ENCODE measurements around the gene PFKFB3. TPM values are rescaled to one million over a fixed set of nuclear protein-coding genes. Genes with fewer than 3 reads are reported as not detected.

PFKFB3 gene
- total RNA-seq, 1 donor from 2014 or later: 28.8 TPM

DNA sequence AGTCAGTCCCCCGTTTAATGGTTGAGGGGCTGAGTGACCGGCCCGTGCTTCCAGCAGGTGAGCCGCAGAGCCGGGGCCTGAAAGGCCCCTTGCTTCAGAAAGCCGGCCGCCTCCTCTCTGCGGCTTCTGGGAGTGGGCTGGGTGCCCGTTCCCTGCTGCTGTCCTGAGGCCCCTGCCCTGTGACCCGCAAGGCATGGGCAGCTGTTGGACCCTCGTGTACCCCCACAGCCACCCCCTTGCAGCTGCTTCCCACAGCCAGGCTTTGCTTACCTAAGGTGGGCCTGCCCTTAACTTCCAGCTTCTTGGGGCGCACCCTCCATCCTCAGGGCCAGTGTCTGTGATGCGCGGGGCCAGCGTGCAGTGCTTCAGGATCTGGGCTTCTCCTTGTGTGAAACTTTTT lies 26.6 kb downstream of the PFKFB3 start:
- TF ChIP-seq EZH2 (IDR thresholded peaks at IDR 0.05) (no peak), EZH2phosphoT487 (IDR thresholded peaks at IDR 0.05) (no peak)
- TF ChIP-seq, protein P1, sequence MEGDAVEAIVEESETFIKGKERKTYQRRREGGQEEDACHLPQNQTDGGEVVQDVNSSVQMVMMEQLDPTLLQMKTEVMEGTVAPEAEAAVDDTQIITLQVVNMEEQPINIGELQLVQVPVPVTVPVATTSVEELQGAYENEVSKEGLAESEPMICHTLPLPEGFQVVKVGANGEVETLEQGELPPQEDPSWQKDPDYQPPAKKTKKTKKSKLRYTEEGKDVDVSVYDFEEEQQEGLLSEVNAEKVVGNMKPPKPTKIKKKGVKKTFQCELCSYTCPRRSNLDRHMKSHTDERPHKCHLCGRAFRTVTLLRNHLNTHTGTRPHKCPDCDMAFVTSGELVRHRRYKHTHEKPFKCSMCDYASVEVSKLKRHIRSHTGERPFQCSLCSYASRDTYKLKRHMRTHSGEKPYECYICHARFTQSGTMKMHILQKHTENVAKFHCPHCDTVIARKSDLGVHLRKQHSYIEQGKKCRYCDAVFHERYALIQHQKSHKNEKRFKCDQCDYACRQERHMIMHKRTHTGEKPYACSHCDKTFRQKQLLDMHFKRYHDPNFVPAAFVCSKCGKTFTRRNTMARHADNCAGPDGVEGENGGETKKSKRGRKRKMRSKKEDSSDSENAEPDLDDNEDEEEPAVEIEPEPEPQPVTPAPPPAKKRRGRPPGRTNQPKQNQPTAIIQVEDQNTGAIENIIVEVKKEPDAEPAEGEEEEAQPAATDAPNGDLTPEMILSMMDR (IDR thresholded peaks at IDR 0.05): no peak
- no peak overlapping the region for H3K27ac Mint-ChIP-seq
- no peaks in the 10 kb centered on the region for H3K27me3 ChIP-seq
- no peaks in the 10 kb centered on the region for H3K4me1 Mint-ChIP-seq
- no peak overlapping the region for H3K9ac ChIP-seq
- peaks cover 3% of the 10 kb centered on the region for H3K27me3 Mint-ChIP-seq (ENCODE audit: insufficient read depth, low read depth)
- H3K4me2 ChIP-seq: no peak overlapping the region
- peaks cover 46% of the 10 kb centered on the region for H3K36me3 Mint-ChIP-seq
- DNase-seq (ENCODE audit: low spot score): no peak
- peaks cover 92% of the 10 kb centered on the region for H4K20me1 ChIP-seq (ENCODE audit: low read depth)
- no peaks in the 10 kb centered on the region for H3K4me1 ChIP-seq
- no peaks in the 10 kb centered on the region for H3K9me3 Mint-ChIP-seq
- H3K27ac ChIP-seq: no peak overlapping the region
- H3F3A ChIP-seq (ENCODE audit: low read depth): no peaks in the 10 kb centered on the region
- H3K36me3 ChIP-seq: peaks cover 4% of the 10 kb centered on the region
- no peak overlapping the region for H3K4me3 ChIP-seq
- H3K79me2 ChIP-seq (ENCODE audit: low read depth): no peaks in the 10 kb centered on the region
- no peak overlapping the region for H3K4me3 Mint-ChIP-seq
- H3K9me3 ChIP-seq (ENCODE audit: low read depth): no peaks in the 10 kb centered on the region
- no peak overlapping the region for H2AFZ ChIP-seq (replicated peaks)

DNA sequence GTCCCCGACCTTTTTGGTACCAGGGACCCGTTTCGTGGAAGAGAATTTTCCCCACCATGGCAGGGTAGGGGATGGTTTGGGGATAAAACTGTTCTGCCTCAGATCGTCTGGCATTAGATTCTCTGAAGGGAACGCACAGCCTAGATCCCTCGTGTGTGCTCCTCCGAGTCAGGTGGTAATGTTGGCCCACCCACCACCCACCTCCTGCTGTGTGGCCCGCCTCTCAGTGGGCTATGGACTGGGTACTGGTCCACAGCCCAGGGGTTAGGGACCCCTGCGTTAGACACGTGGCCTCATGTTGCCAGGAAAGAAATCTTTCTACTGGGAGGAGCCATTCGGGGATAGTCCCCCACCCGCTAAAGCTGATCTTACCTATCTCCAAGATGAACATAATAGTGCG lies 27.0 kb downstream of the PFKFB3 start:
- no peaks in the 10 kb centered on the region for H3K9me3 ChIP-seq (ENCODE audit: low read depth)
- H4K20me1 ChIP-seq (ENCODE audit: low read depth): peaks cover 87% of the 10 kb centered on the region
- H3K4me3 ChIP-seq: no peak overlapping the region
- H3K79me2 ChIP-seq (ENCODE audit: low read depth): no peaks in the 10 kb centered on the region
- TF ChIP-seq, protein P1 (IDR thresholded peaks at IDR 0.05): no peak
- TF ChIP-seq EZH2phosphoT487 (IDR thresholded peaks at IDR 0.05): no peak
- TF ChIP-seq EZH2 (IDR thresholded peaks at IDR 0.05): no peak
- no peak overlapping the region for H3K27ac ChIP-seq
- no peaks in the 10 kb centered on the region for H3K4me1 Mint-ChIP-seq
- peaks cover 3% of the 10 kb centered on the region for H3K27me3 Mint-ChIP-seq (ENCODE audit: insufficient read depth, low read depth)
- H3K4me3 Mint-ChIP-seq: no peak overlapping the region
- H3K27ac Mint-ChIP-seq: no peak overlapping the region
- no peaks in the 10 kb centered on the region for H3K27me3 ChIP-seq
- H3K4me2 ChIP-seq: no peak overlapping the region
- peaks cover 47% of the 10 kb centered on the region for H3K36me3 Mint-ChIP-seq
- H3K9ac ChIP-seq: no peak overlapping the region
- H2AFZ ChIP-seq (replicated peaks): no peak overlapping the region
- H3K36me3 ChIP-seq: peaks cover 4% of the 10 kb centered on the region
- no peaks in the 10 kb centered on the region for H3F3A ChIP-seq (ENCODE audit: low read depth)
- H3K9me3 Mint-ChIP-seq: no peaks in the 10 kb centered on the region
- DNase-seq (ENCODE audit: low spot score): no peak
- no peaks in the 10 kb centered on the region for H3K4me1 ChIP-seq

DNA sequence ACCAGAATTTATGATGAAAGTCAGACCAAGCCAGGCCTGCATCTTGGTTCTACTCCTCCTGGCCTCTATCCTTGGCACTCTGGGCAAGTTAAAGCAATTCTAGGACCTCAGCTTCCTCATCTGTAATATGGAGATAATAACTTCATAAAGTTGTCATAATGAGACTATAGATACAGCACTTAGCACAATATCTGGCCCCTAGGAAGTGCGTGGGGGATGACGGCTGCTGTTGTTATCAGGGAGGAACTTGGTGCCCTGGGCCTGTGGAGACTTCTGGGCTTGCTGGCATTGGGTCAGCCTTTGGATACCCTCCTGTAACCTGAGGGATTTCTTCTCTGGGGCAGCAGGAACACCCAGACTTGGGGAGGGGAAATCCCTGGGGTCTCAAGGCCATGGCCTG lies 27.6 kb downstream of the PFKFB3 start:
- no peaks in the 10 kb centered on the region for H3K79me2 ChIP-seq (ENCODE audit: low read depth)
- no peak overlapping the region for H3K27ac ChIP-seq
- no peak overlapping the region for H3K4me3 Mint-ChIP-seq
- H3K9me3 ChIP-seq (ENCODE audit: low read depth): no peaks in the 10 kb centered on the region
- H2AFZ ChIP-seq (replicated peaks): no peak overlapping the region
- H4K20me1 ChIP-seq (ENCODE audit: low read depth): peaks cover 82% of the 10 kb centered on the region
- no peak overlapping the region for H3K4me2 ChIP-seq
- no peaks in the 10 kb centered on the region for H3K4me1 ChIP-seq
- no peak overlapping the region for H3K27ac Mint-ChIP-seq
- H3K9me3 Mint-ChIP-seq: no peaks in the 10 kb centered on the region
- no peak for DNase-seq (ENCODE audit: low spot score)
- TF ChIP-seq EZH2phosphoT487 (IDR thresholded peaks at IDR 0.05) (no peak), EZH2 (IDR thresholded peaks at IDR 0.05) (no peak)
- TF ChIP-seq, protein P1 (IDR thresholded peaks at IDR 0.05): no peak
- peaks cover 47% of the 10 kb centered on the region for H3K36me3 Mint-ChIP-seq
- no peaks in the 10 kb centered on the region for H3K4me1 Mint-ChIP-seq
- peaks cover 6% of the 10 kb centered on the region for H3K36me3 ChIP-seq
- no peaks in the 10 kb centered on the region for H3K27me3 ChIP-seq
- H3K27me3 Mint-ChIP-seq (ENCODE audit: insufficient read depth, low read depth): peaks cover 3% of the 10 kb centered on the region
- H3K9ac ChIP-seq: no peak overlapping the region
- H3F3A ChIP-seq (ENCODE audit: low read depth): no peaks in the 10 kb centered on the region
- no peak overlapping the region for H3K4me3 ChIP-seq

All from neural progenitor cell (in vitro differentiated cells).